Astrocyte (in vitro differentiated cells and primary cell): ENCODE data around the gene PDS5A.

Source experiments
- CTCF ChIP-seq: IDR thresholded peaks from 2 replicates; pipeline ENCODE4 v1.5.1; 2011; ENCODE audit warnings: low read depth, mild to moderate bottlenecking, inconsistent platforms, low read length, moderate library complexity; ENCODE audit not compliant: insufficient read depth
- EZH2 ChIP-seq: IDR thresholded peaks from 2 replicates; pipeline ENCODE4 v1.6.1; 2012; ENCODE audit warnings: mild to moderate bottlenecking, low read length, inconsistent platforms; ENCODE audit not compliant: insufficient read depth

GRCh38 chr4:39840027-39840426 is 137.7 kb downstream of the PDS5A start:
- TF ChIP-seq CTCF (no peak), EZH2 (no peak)
